Measurements from ENCODE around the gene HNF1A. TPM values are rescaled to one million over a fixed set of nuclear protein-coding genes. Genes with fewer than 3 reads are reported as not detected.

HNF1A gene
- total and polyA plus RNA-seq, 2 of the 13 experiments (the other 11 are each of a cell fraction or from before 2014, with no cell fraction given): 13.4 to 34.7 TPM

- DNase-seq (ENCODE audit: low spot score) (no peak), ATAC-seq (peak; percentile 73), FAIRE-seq (no peak)
- Histone ChIP-seq H3K9ac (ENCODE audit: insufficient read depth, low read depth, low read length) (peak overlapping the region; percentile 30; the same call in 1 of the 2 replicates), H3K36me3 (replicated peaks in 1 of 2; ENCODE audit: control insufficient read depth in 1 of 2, insufficient read depth in 2 of 2, low read length in 2 of 2) (no peaks in the 10 kb centered on the region), H3K4me1 (ENCODE audit: insufficient read depth, low read length) (peaks cover 32% of the 10 kb centered on the region), H3K79me2 (ENCODE audit: insufficient read depth, low read length) (no peaks in the 10 kb centered on the region), H3K9me3 (ENCODE audit: low read length) (no peaks in the 10 kb centered on the region), H3K4me3 (replicated peaks in 1 of 3; ENCODE audit: insufficient read depth in 1 of 3, low read depth in 2 of 3, low read length in 3 of 3) (peak overlapping the region; percentile 23 to 61 (median 38); a peak in 5 of 6 replicates), H3K27ac (ENCODE audit: extremely low read length, insufficient read depth, low read length) (peak overlapping the region; percentile 34), H2AFZ (ENCODE audit: low read length) (no peak overlapping the region), H4K20me1 (ENCODE audit: insufficient read depth, low read length) (no peaks in the 10 kb centered on the region), H3K27me3 (ENCODE audit: control insufficient read depth in 1 of 2, insufficient read depth in 2 of 2, low read length in 2 of 2) (no peaks in the 10 kb centered on the region; a peak in 1 of 5 replicates), H3K4me2 (ENCODE audit: low read depth, low read length) (peak overlapping the region; percentile 69)
- CTCF ChIA-PET (ENCODE audit: low intra/inter-chr PET ratio, low total read pairs): no interaction called here
- POLR2A ChIA-PET: interaction anchor here (1.5 kb wide), 1 partner anchor 22 kb away, joined by 5 read pairs; no protein-coding TSS in a partner anchor
- no TSS peak for BruUV-seq (replicated peaks)
- 35% methylated on average over 13 of the region's 13 CpGs for WGBS (ENCODE audit: low lambda C conversion rate)
- intact Hi-C loops (cut with micrococcal nuclease; ENCODE audit: unreplicated experiment): no loop called here
- TF ChIP-seq ATF7 (IDR thresholded peaks at IDR 0.05) (no peak), ATF7 (CRISPR knock-in tag; IDR thresholded peaks at IDR 0.05) (0 out of 2 replicates have a peak, but pooled peaks have one; percentile 9), RFX1 (IDR thresholded peaks at IDR 0.05) (no peak), GABPB1 (CRISPR knock-in tag; IDR thresholded peaks at IDR 0.05) (peak; percentile 54; the same call in 1 of the 2 replicates), XRCC5 (optimal IDR thresholded peaks at IDR 0.05; ENCODE audit: low read length) (peak; percentile 43), GABPA (IDR thresholded peaks at IDR 0.05; ENCODE audit: low read depth, low read length) (no peak), GABPA (CRISPR knock-in tag; IDR thresholded peaks at IDR 0.05; ENCODE audit: low read depth) (peak; percentile 75), ZNF180 (CRISPR knock-in tag; IDR thresholded peaks at IDR 0.05; ENCODE audit: borderline replicate concordance, low read depth) (no peak), ZNF687 (CRISPR knock-in tag; IDR thresholded peaks at IDR 0.05) (peak; percentile 23; the same call in 1 of the 2 replicates), CREBL2 (CRISPR knock-in tag; IDR thresholded peaks at IDR 0.05; ENCODE audit: borderline replicate concordance) (no peak), MTA1 (CRISPR knock-in tag; IDR thresholded peaks at IDR 0.05; ENCODE audit: borderline replicate concordance) (no peak), ZNF609 (CRISPR knock-in tag; IDR thresholded peaks at IDR 0.05; ENCODE audit: borderline replicate concordance) (no peak), SALL1 (CRISPR knock-in tag; IDR thresholded peaks at IDR 0.05) (0 out of 2 replicates have a peak, but pooled peaks have one; percentile 15), ZNF468 (CRISPR knock-in tag; IDR thresholded peaks at IDR 0.05) (no peak)
- in situ Hi-C loops (cut with HindIII; ENCODE audit: extremely low pct_ligation_motif_present, low pct_unique_long_range_greater_than_20kb): no loop called here
Measured at GRCh38 chr12:120928864-120929652, 49.3 kb upstream of the HNF1A start.

All from HepG2 (cell line).